HCT116 (cell line): Measurements from ENCODE around the gene CYGB.

Experiments used
- CEBPB ChIP-seq: IDR thresholded peaks from 2 replicates; pipeline ENCODE4 v1.6.1; 2012; ENCODE audit warnings: low read depth
- CTCF ChIP-seq, 3 experiments: fragments of 200-600 bp in 1 of 3; sonication (generic) in 1 of 3; IDR thresholded peaks in 2 of 3; conservative IDR thresholded peaks in 1 of 3; 2 replicates each; pipeline ENCODE4 v1.5.1; 2012 to 2017; ENCODE audit warnings: low read depth in 2 of 3, low read length in 2 of 3, antibody characterized with exemption in 1 of 3, borderline replicate concordance in 1 of 3, control low read depth in 1 of 3, mild to moderate bottlenecking in 1 of 3, mixed read lengths in 1 of 3, mixed run types in 1 of 3, moderate library complexity in 1 of 3; ENCODE audit not compliant: insufficient read depth in 1 of 3
- EZH2 ChIP-seq: fragments of 200-600 bp; sonication (generic); IDR thresholded peaks from 2 replicates; pipeline ENCODE4 v1.6.1; 2017; ENCODE audit warnings: antibody characterized with exemption, mixed run types
- POLR2A ChIP-seq: IDR thresholded peaks from 2 replicates; pipeline ENCODE4 v1.7.0; 2011; ENCODE audit warnings: borderline replicate concordance; ENCODE audit not compliant: insufficient read depth, insufficient read length; ENCODE audit errors: extremely low read depth
- POLR2AphosphoS5 ChIP-seq: IDR thresholded peaks from 2 replicates; pipeline ENCODE4 v1.6.1; 2011; ENCODE audit warnings: mild to moderate bottlenecking, low read depth, low read length, moderate library complexity
- REST ChIP-seq: IDR thresholded peaks from 2 replicates; pipeline ENCODE4 v1.6.1; 2012; ENCODE audit warnings: low read depth
- SIN3A ChIP-seq: IDR thresholded peaks from 2 replicates; pipeline ENCODE4 v1.6.1; 2012; ENCODE audit warnings: low read depth
- ZFX ChIP-seq: fragments of 450-650 bp; IDR thresholded peaks from 2 replicates; pipeline ENCODE4 v1.6.1; 2017

GRCh38 chr17:76485569-76485968 is 51.9 kb downstream of the CYGB start:
- no peak for TF ChIP-seq POLR2A
- TF ChIP-seq CTCF (IDR thresholded peaks at IDR 0.05 in 2 of 3, conservative IDR thresholded peaks at IDR 0.05 in 1 of 3; ENCODE audit: borderline replicate concordance in 1 of 3, insufficient read depth in 1 of 3, low read depth in 2 of 3, low read length in 2 of 3): no peak
- no peak for TF ChIP-seq POLR2AphosphoS5
- no peak for TF ChIP-seq REST
- TF ChIP-seq ZFX: no peak
- TF ChIP-seq SIN3A: no peak
- TF ChIP-seq CEBPB: no peak
- TF ChIP-seq EZH2: no peak
